MV-4-11 (cell line): ENCODE results near the gene TNFRSF25.

Source experiments
- DNase-seq: peaks from one replicate; lab custom pipeline; 2025; lab: John Stamatoyannopoulos, UW

TNFRSF25 gene

GRCh38 chr1:6487804-6488484 lies 22.0 kb upstream of the TNFRSF25 start:
- DNase-seq, result no peak

GRCh38 chr1:6486433-6487011 lies 20.5 kb upstream of the TNFRSF25 start:
- peak; percentile 67 for DNase-seq

- no peak for DNase-seq
Measured at GRCh38 chr1:6485168-6486101, 19.5 kb upstream of the TNFRSF25 start.

- DNase-seq, result no peak
Measured at GRCh38 chr1:6484826-6485167, 18.8 kb upstream of the TNFRSF25 start.

GRCh38 chr1:6483761-6484117 lies 17.8 kb upstream of the TNFRSF25 start:
- no peak for DNase-seq

GRCh38 chr1:6483017-6483760 lies 17.2 kb upstream of the TNFRSF25 start:
- no peak for DNase-seq

GRCh38 chr1:6481820-6482219 lies 15.8 kb upstream of the TNFRSF25 start:
- DNase-seq, result no peak

- DNase-seq, result no peak
Measured at GRCh38 chr1:6477039-6477820, 11.3 kb upstream of the TNFRSF25 start.

- DNase-seq, result no peak
Measured at GRCh38 chr1:6476483-6476882, 10.5 kb upstream of the TNFRSF25 start.

- DNase-seq, result no peak
Measured at GRCh38 chr1:6475381-6476133, 9.6 kb upstream of the TNFRSF25 start.

GRCh38 chr1:6474815-6475282 lies 8.9 kb upstream of the TNFRSF25 start:
- no peak for DNase-seq

GRCh38 chr1:6473974-6474814 lies 8.2 kb upstream of the TNFRSF25 start:
- DNase-seq, result no peak

- DNase-seq, result no peak
Measured at GRCh38 chr1:6473156-6473555, 7.2 kb upstream of the TNFRSF25 start.

- no peak for DNase-seq
Measured at GRCh38 chr1:6472391-6472790, 6.4 kb upstream of the TNFRSF25 start.

- DNase-seq, result no peak
Measured at GRCh38 chr1:6471970-6472368, 6.0 kb upstream of the TNFRSF25 start.

GRCh38 chr1:6471086-6471969 lies 5.4 kb upstream of the TNFRSF25 start:
- DNase-seq, result no peak

GRCh38 chr1:6470132-6471085 lies 4.4 kb upstream of the TNFRSF25 start:
- no peak for DNase-seq
